GM21529 (cell line): ENCODE data around the gene EIF3CL.
"Not testable (repeated sequence)": the region's sequence is repeated elsewhere in the genome, so short reads cannot be mapped to it uniquely, and the experiment has no call there.

Experiments used
- ATAC-seq: cut with Tn5 transposase; IDR thresholded peaks from one replicate; pipeline ENCODE4 v1.9.1; 2021; ENCODE audit not compliant: unreplicated experiment

The EIF3CL gene

DNA sequence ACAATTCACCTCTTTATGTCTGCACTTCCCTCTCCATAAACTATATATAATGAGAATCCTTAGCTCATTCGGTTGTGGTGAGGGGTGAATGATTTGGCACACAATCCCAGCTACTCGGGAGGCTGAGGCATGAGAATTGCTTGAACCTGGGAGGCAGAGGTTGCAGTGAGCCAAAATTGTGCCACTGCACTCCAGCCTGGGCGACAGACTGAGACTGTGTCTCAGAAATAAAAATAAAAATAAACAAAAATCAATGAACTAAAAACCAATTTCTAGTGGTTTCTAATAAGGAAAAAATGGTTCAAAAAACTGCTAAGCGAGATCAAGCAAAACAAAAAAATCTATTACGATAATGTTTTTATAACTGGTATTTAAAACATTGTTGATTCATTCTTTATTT lies 40.2 kb downstream of the EIF3CL start, which contains the start of gene NPIPB6:
NPIPB6 (minus strand) TSS at position 101 of the 400 bp plus-strand sequence. CDS start 686 bp downstream, outside the sequence.
- ATAC-seq, result not testable (repeated sequence)

- not testable (repeated sequence) for ATAC-seq
These were observed 41.0 kb downstream of the EIF3CL start for GRCh38 chr16:28362600-28362999.

GRCh38 chr16:28338230-28338629 lies 65.4 kb downstream of the EIF3CL start:
- not testable (repeated sequence) for ATAC-seq

- ATAC-seq, result not testable (repeated sequence)
These were observed 66.5 kb downstream of the EIF3CL start for GRCh38 chr16:28336940-28337710.

GRCh38 chr16:28335678-28336077 lies 68.0 kb downstream of the EIF3CL start:
- not testable (repeated sequence) for ATAC-seq

- not testable (repeated sequence) for ATAC-seq
These were observed 71.0 kb downstream of the EIF3CL start for GRCh38 chr16:28332632-28333031.

- not testable (repeated sequence) for ATAC-seq
These were observed 72.7 kb downstream of the EIF3CL start for GRCh38 chr16:28330981-28331380.

- ATAC-seq, result not testable (repeated sequence)
These were observed 73.4 kb downstream of the EIF3CL start for GRCh38 chr16:28330232-28330631.
